Loucy (cell line): ENCODE data around the gene APOL2.
"Not testable (repeated sequence)": the region's sequence is repeated elsewhere in the genome, so short reads cannot be mapped to it uniquely, and the experiment has no call there.

ENCODE experiments used
- H2AFZ ChIP-seq: fragments of 200-600 bp; sonication (generic); 2 replicates; pipeline ENCODE4 v1.6.0; 2016; ENCODE audit warnings: antibody characterized with exemption, mild to moderate bottlenecking, low read length, moderate library complexity
- H3F3A ChIP-seq: fragments of 200-600 bp; 2 replicates; pipeline ENCODE4 v1.6.0; 2016; ENCODE audit warnings: antibody characterized with exemption, low read depth, mild to moderate bottlenecking
- H3K27me3 ChIP-seq: fragments of 200-600 bp; sonication (generic); 2 replicates; pipeline ENCODE4 v1.6.1; 2014; ENCODE audit warnings: low read length, mild to moderate bottlenecking; ENCODE audit not compliant: insufficient read depth, poor library complexity, severe bottlenecking
- H3K36me3 ChIP-seq: fragments of 200-600 bp; sonication (generic); 2 replicates; pipeline ENCODE4 v1.6.1; 2016; ENCODE audit warnings: low read length; ENCODE audit not compliant: insufficient read depth
- H3K4me1 ChIP-seq: fragments of 200-600 bp; sonication (generic); 2 replicates; pipeline ENCODE4 v1.5.1; 2014; ENCODE audit warnings: low read length, mild to moderate bottlenecking; ENCODE audit not compliant: insufficient read depth, poor library complexity, severe bottlenecking
- H3K4me2 ChIP-seq: fragments of 200-600 bp; sonication (generic); 2 replicates; pipeline ENCODE4 v1.6.0; 2014; ENCODE audit warnings: antibody characterized with exemption, low read length, low read depth, mild to moderate bottlenecking; ENCODE audit not compliant: poor library complexity, severe bottlenecking
- H3K4me3 ChIP-seq: fragments of 200-600 bp; sonication (generic); 2 replicates; pipeline ENCODE4 v1.5.1; 2014; ENCODE audit warnings: low read length, mild to moderate bottlenecking, mixed read lengths; ENCODE audit not compliant: poor library complexity, severe bottlenecking
- H3K79me2 ChIP-seq: fragments of 200-600 bp; sonication (generic); 2 replicates; pipeline ENCODE4 v1.6.1; 2014; ENCODE audit warnings: low read length; ENCODE audit not compliant: insufficient read depth
- H3K9ac ChIP-seq: fragments of 200-600 bp; sonication (generic); 2 replicates; pipeline ENCODE4 v1.6.0; 2014; ENCODE audit warnings: mild to moderate bottlenecking, low read depth, low read length, moderate library complexity; ENCODE audit not compliant: poor library complexity, severe bottlenecking
- H3K9me2 ChIP-seq: fragments of 200-600 bp; sonication (generic); replicated peaks from 2 replicates; pipeline ENCODE4 v1.6.1; 2016; ENCODE audit warnings: low read depth, low read length, mixed read lengths
- H3K9me3 ChIP-seq: fragments of 200-600 bp; sonication (generic); 2 replicates; pipeline ENCODE4 v1.6.1; 2014; ENCODE audit warnings: mild to moderate bottlenecking, antibody characterized with exemption, low read length, low read depth; ENCODE audit not compliant: insufficient read depth
- H4K20me1 ChIP-seq: fragments of 200-600 bp; sonication (generic); 2 replicates; pipeline ENCODE4 v1.6.0; 2014; ENCODE audit warnings: antibody characterized with exemption, low read length, mild to moderate bottlenecking; ENCODE audit not compliant: insufficient read depth, poor library complexity, severe bottlenecking
- CTCF ChIP-seq: fragments of 200-600 bp; sonication (generic); conservative IDR thresholded peaks from 2 replicates; pipeline ENCODE4 v1.5.1; 2014; ENCODE audit warnings: mild to moderate bottlenecking, antibody characterized with exemption, low read length
- EZH2phosphoT487 ChIP-seq: fragments of 200-600 bp; IDR thresholded peaks from 2 replicates; pipeline ENCODE4 v1.6.1; 2018; ENCODE audit warnings: antibody characterized with exemption, mild to moderate bottlenecking, moderate library complexity, borderline replicate concordance

Gene APOL2

GRCh38 chr22:36231051-36231450, 8.3 kb downstream of the APOL2 start:
- H3F3A ChIP-seq, H3K27me3 ChIP-seq: not testable (repeated sequence)

GRCh38 chr22:36229649-36230048, 9.7 kb downstream of the APOL2 start:
- not testable (repeated sequence) for H2AFZ ChIP-seq, H3K27me3 ChIP-seq, H3F3A ChIP-seq, H4K20me1 ChIP-seq, H3K4me3 ChIP-seq, H3K4me1 ChIP-seq, H3K36me3 ChIP-seq, H3K79me2 ChIP-seq, H3K9ac ChIP-seq, H3K9me3 ChIP-seq, H3K9me2 ChIP-seq, H3K4me2 ChIP-seq

More at GRCh38 chr22:36231051-36231450, 8.3 kb downstream of the APOL2 start:
- TF ChIP-seq CTCF: 0 out of 2 replicates have a peak, but pooled peaks have one; percentile 18
- H3K4me2 ChIP-seq, H2AFZ ChIP-seq, H4K20me1 ChIP-seq, H3K9me2 ChIP-seq, H3K9ac ChIP-seq, H3K4me3 ChIP-seq, H3K36me3 ChIP-seq, H3K79me2 ChIP-seq, H3K9me3 ChIP-seq: not testable (repeated sequence)
- peaks cover 15% of the 10 kb centered on the region for H3K4me1 ChIP-seq

GRCh38 chr22:36228944-36229343, 10.4 kb downstream of the APOL2 start:
- H3K36me3 ChIP-seq: no peaks in the 10 kb centered on the region
- TF ChIP-seq CTCF (no peak), EZH2phosphoT487 (no peak)

GRCh38 chr22:36228369-36228768, 11.0 kb downstream of the APOL2 start:
- not testable (repeated sequence) for H3K4me3 ChIP-seq, H3K79me2 ChIP-seq, H4K20me1 ChIP-seq, H3K4me2 ChIP-seq, H3F3A ChIP-seq, H3K9me3 ChIP-seq, H3K27me3 ChIP-seq, H3K4me1 ChIP-seq, H3K9me2 ChIP-seq, H3K36me3 ChIP-seq, H2AFZ ChIP-seq, H3K9ac ChIP-seq

More at GRCh38 chr22:36228944-36229343, 10.4 kb downstream of the APOL2 start:
- no peaks in the 10 kb centered on the region for H3K9me3 ChIP-seq
- no peak overlapping the region for H2AFZ ChIP-seq
- no peaks in the 10 kb centered on the region for H3F3A ChIP-seq
- no peak overlapping the region for H3K4me2 ChIP-seq
- H3K9ac ChIP-seq: no peak overlapping the region
- H3K79me2 ChIP-seq: no peaks in the 10 kb centered on the region
- no peaks in the 10 kb centered on the region for H3K27me3 ChIP-seq
- H3K4me3 ChIP-seq: no peak overlapping the region
- no peaks in the 10 kb centered on the region for H3K4me1 ChIP-seq
- H4K20me1 ChIP-seq: no peaks in the 10 kb centered on the region
- H3K9me2 ChIP-seq: no peaks in the 10 kb centered on the region
